GM10248 (cell line): ENCODE data around the gene HIVEP1.

Experiments used
- CTCF ChIA-PET: fragments of 300-600 bp; sonication (Branson Sonifier 250); formaldehyde crosslinking; extraction: SDS; loops from one replicate; lab custom pipeline; 2021; ENCODE audit warnings: antibody characterized with exemption; lab: Yijun Ruan, JAX
- POLR2A ChIA-PET: fragments of 350-650 bp; sonication (Branson Sonifier 250); formaldehyde crosslinking; extraction: SDS; loops from one replicate; lab custom pipeline; 2020; ENCODE audit warnings: antibody characterized with exemption; lab: Yijun Ruan, JAX
- DNase-seq: peaks from one replicate; pipeline ENCODE4 v3.0.0; 2012; ENCODE audit errors: extremely low spot score
- TF ChIP-seq, protein P1 (sequence below): IDR thresholded peaks from 2 replicates; pipeline ENCODE4 v1.5.1; 2012; ENCODE audit warnings: mild to moderate bottlenecking, low read depth; ENCODE audit errors: extremely low read depth, missing control alignments, control extremely low read depth

HIVEP1 gene

GRCh38 chr6:12112540-12113189 is 100.6 kb downstream of the HIVEP1 start:
- TF ChIP-seq, protein P1, sequence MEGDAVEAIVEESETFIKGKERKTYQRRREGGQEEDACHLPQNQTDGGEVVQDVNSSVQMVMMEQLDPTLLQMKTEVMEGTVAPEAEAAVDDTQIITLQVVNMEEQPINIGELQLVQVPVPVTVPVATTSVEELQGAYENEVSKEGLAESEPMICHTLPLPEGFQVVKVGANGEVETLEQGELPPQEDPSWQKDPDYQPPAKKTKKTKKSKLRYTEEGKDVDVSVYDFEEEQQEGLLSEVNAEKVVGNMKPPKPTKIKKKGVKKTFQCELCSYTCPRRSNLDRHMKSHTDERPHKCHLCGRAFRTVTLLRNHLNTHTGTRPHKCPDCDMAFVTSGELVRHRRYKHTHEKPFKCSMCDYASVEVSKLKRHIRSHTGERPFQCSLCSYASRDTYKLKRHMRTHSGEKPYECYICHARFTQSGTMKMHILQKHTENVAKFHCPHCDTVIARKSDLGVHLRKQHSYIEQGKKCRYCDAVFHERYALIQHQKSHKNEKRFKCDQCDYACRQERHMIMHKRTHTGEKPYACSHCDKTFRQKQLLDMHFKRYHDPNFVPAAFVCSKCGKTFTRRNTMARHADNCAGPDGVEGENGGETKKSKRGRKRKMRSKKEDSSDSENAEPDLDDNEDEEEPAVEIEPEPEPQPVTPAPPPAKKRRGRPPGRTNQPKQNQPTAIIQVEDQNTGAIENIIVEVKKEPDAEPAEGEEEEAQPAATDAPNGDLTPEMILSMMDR: no peak
- CTCF ChIA-PET: interaction anchor here (2.4 kb wide), 1 partner anchor 177 kb away, joined by 7 read pairs; the partner anchor contains the start of gene EDN1
- POLR2A ChIA-PET: no interaction called here
- DNase-seq: peak; percentile 28

DNA sequence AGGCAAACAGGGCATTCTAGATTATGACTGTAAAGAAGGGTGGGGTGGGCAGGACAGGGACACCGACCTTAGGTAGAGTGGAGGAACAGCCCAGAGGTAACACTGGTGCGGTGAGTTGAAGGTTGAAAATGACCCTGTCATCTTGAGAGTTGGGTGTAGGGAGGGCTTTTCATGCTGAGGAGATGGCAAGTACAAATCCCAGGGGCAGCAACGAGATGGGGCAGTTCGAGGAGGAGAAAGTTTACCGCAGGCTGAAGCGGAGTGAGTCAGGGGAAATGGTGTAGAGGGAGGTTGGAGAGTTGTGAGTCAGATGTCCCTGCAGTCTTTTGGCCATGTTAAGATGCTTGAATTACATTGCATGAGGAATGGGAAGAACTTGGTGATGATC is 101.1 kb downstream of the HIVEP1 start:
- TF ChIP-seq, protein P1: no peak
- ChIA-PET POLR2A (no interaction called here), CTCF (interaction anchor here (2.4 kb wide), 1 partner anchor 177 kb away, joined by 7 read pairs; the partner anchor contains the start of gene EDN1)
- DNase-seq: peak; percentile 49

GRCh38 chr6:12114055-12114503 is 102.0 kb downstream of the HIVEP1 start:
- peak; percentile 30 for DNase-seq
- POLR2A ChIA-PET: no interaction called here
- CTCF ChIA-PET: interaction anchor here (1.0 to 2.4 kb wide), 2 partner anchors 31 to 176 kb away, joined by 3 to 7 read pairs; partner anchors contain the start of gene EDN1
- TF ChIP-seq, protein P1: no peak

DNA sequence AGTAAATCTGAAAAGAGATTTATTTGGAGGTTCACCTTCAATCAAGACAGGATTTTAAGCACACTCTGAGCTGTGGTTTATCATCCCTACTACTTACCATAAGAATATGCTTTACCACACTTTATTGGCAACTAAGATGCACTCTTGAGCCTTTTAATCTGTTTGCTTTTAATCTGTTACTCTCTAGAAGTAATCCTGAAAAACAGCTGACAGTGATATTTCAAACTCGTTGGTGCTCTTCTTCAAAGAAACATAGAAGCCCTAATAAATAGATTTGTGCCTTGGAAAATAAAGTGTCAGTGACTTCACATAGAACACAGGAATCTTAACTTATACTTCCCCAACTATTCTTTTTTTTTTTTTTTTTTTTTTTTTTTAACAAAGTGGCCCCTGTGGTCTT is 102.9 kb downstream of the HIVEP1 start:
- POLR2A ChIA-PET: no interaction called here
- DNase-seq: no peak
- TF ChIP-seq, protein P1: no peak
- CTCF ChIA-PET: interaction anchor here (1.0 to 2.4 kb wide), 3 partner anchors 10 to 175 kb away, joined by 3 to 7 read pairs (median 5); partner anchors contain the start of gene EDN1

- CTCF ChIA-PET: interaction anchor here (1.6 kb wide), 1 partner anchor 11 kb away, joined by 5 read pairs; no protein-coding TSS in a partner anchor
- TF ChIP-seq, protein P1: no peak
- peak; percentile 17 for DNase-seq
- POLR2A ChIA-PET: no interaction called here
These were observed 103.4 kb downstream of the HIVEP1 start for GRCh38 chr6:12115492-12115891.

- CTCF ChIA-PET: interaction anchor here (1.6 kb wide), 1 partner anchor 11 kb away, joined by 5 read pairs; no protein-coding TSS in a partner anchor
- peak; percentile 21 for DNase-seq
- TF ChIP-seq, protein P1: no peak
- POLR2A ChIA-PET: no interaction called here
These were observed 104.2 kb downstream of the HIVEP1 start for GRCh38 chr6:12116264-12116800.
